IMR-90 (cell line): ENCODE measurements around the gene CERS5. TPM values are rescaled to one million over a fixed set of nuclear protein-coding genes. Genes with fewer than 3 reads are reported as not detected.

ENCODE experiments used
- ATAC-seq: fragments of 200-7000 bp; cut with Tn5 transposase; 2 replicates; pipeline ENCODE4 v1.9.1; 2020; ENCODE audit warnings: low read depth, mild to moderate bottlenecking, moderate library complexity
- BruUV-seq: library from RNA; stranded (reverse); fragments of 400-500 nt; replicated peaks from 2 replicates; lab custom pipeline; 2021; lab: Mats Ljungman, UMichigan
- CTCF ChIA-PET: fragments of 300-600 bp; formaldehyde crosslinking; extraction: SDS; loops from one replicate; lab custom pipeline; 2021; ENCODE audit warnings: antibody characterized with exemption; lab: Yijun Ruan, JAX
- POLR2A ChIA-PET: fragments of 300-600 bp; sonication (Branson Sonifier 250); formaldehyde crosslinking; loops from one replicate; lab custom pipeline; 2022; ENCODE audit warnings: antibody characterized with exemption; ENCODE audit not compliant: unreplicated experiment; lab: Charles Lee
- DNase-seq: peaks from one replicate; pipeline ENCODE4 v3.0.0; 2013
- H2AFZ ChIP-seq: replicated peaks from 2 replicates; pipeline ENCODE3; 2013; ENCODE audit warnings: low read length, mild to moderate bottlenecking; ENCODE audit not compliant: poor library complexity
- H2AK5ac ChIP-seq: 2 replicates; pipeline ENCODE4 v1.6.1; 2013; ENCODE audit warnings: low read depth, low read length, inconsistent platforms
- H2AK9ac ChIP-seq: replicated peaks from 2 replicates; pipeline ENCODE3; 2013; ENCODE audit warnings: mild to moderate bottlenecking, low read depth, low read length, moderate library complexity; ENCODE audit not compliant: poor library complexity
- H2BK120ac ChIP-seq: 2 replicates; pipeline ENCODE4 v1.6.1; 2013; ENCODE audit warnings: low read depth, low read length, inconsistent platforms
- H2BK15ac ChIP-seq: 3 replicates; pipeline ENCODE4 v1.6.1; 2013; ENCODE audit warnings: low read depth, low read length, inconsistent platforms
- H2BK20ac ChIP-seq: 2 replicates; pipeline ENCODE4 v1.6.1; 2013; ENCODE audit warnings: low read depth, mild to moderate bottlenecking, inconsistent platforms, low read length, moderate library complexity
- H2BK5ac ChIP-seq: 2 replicates; pipeline ENCODE4 v1.6.1; 2013; ENCODE audit warnings: mild to moderate bottlenecking, low read depth, low read length, inconsistent platforms; ENCODE audit not compliant: poor library complexity, severe bottlenecking
- H3K14ac ChIP-seq: replicated peaks from 2 replicates; pipeline ENCODE4 v1.6.1; 2013; ENCODE audit warnings: low read depth, low read length, inconsistent platforms
- H3K18ac ChIP-seq: 2 replicates; pipeline ENCODE4 v1.6.1; 2013; ENCODE audit warnings: low read depth, low read length, control low read depth
- H3K23ac ChIP-seq: 2 replicates; pipeline ENCODE4 v1.6.1; 2013; ENCODE audit warnings: low read depth, low read length, inconsistent platforms
- H3K27ac ChIP-seq: 2 replicates; pipeline ENCODE4 v1.5.1; 2013; ENCODE audit warnings: mild to moderate bottlenecking, control low read depth, low read length; ENCODE audit not compliant: insufficient read depth
- H3K27me3 ChIP-seq: 2 replicates; pipeline ENCODE4 v1.6.1; 2013; ENCODE audit warnings: low read length; ENCODE audit not compliant: control insufficient read depth, insufficient read depth
- H3K36me3 ChIP-seq: 2 replicates; pipeline ENCODE4 v1.6.1; 2013; ENCODE audit warnings: low read length, mixed read lengths; ENCODE audit not compliant: control insufficient read depth, insufficient read depth
- H3K4ac ChIP-seq: 2 replicates; pipeline ENCODE4 v1.6.1; 2013; ENCODE audit warnings: low read depth, low read length, inconsistent platforms
- H3K4me1 ChIP-seq: 2 replicates; pipeline ENCODE4 v1.6.1; 2013; ENCODE audit warnings: low read length, mixed read lengths; ENCODE audit not compliant: control insufficient read depth, insufficient read depth
- H3K4me2 ChIP-seq: 2 replicates; pipeline ENCODE4 v1.6.1; 2013; ENCODE audit warnings: low read depth, mild to moderate bottlenecking, control low read depth, low read length, moderate library complexity
- H3K4me3 ChIP-seq: 2 replicates; pipeline ENCODE4 v1.5.1; 2013; ENCODE audit warnings: low read depth, mild to moderate bottlenecking, control low read depth, low read length, moderate library complexity; ENCODE audit not compliant: insufficient read depth
- H3K56ac ChIP-seq: 2 replicates; pipeline ENCODE4 v1.6.1; 2013; ENCODE audit warnings: low read length, inconsistent platforms; ENCODE audit not compliant: insufficient read depth; ENCODE audit errors: extremely low read depth
- H3K79me1 ChIP-seq, 2 experiments: 2 replicates each; pipeline ENCODE4 v1.6.1; 2013; ENCODE audit warnings: low read length in 2 of 2, inconsistent platforms in 1 of 2, low read depth in 1 of 2
- H3K9ac ChIP-seq: 2 replicates; pipeline ENCODE4 v1.6.1; 2013; ENCODE audit warnings: low read depth, low read length, control low read depth
- H3K9me1 ChIP-seq: 2 replicates; pipeline ENCODE4 v1.6.1; 2013; ENCODE audit warnings: low read length, inconsistent platforms; ENCODE audit not compliant: insufficient read depth
- H3K9me3 ChIP-seq: 2 replicates; pipeline ENCODE4 v1.6.1; 2013; ENCODE audit warnings: low read length; ENCODE audit not compliant: control insufficient read depth, insufficient read depth
- H4K20me1 ChIP-seq: 2 replicates; pipeline ENCODE4 v1.6.1; 2013; ENCODE audit warnings: low read length, inconsistent platforms; ENCODE audit not compliant: insufficient read depth
- H4K5ac ChIP-seq: 2 replicates; pipeline ENCODE4 v1.6.1; 2013; ENCODE audit warnings: mild to moderate bottlenecking, low read depth, low read length, control low read depth
- H4K8ac ChIP-seq, 2 experiments: 2 replicates each; pipeline ENCODE4 v1.6.1; 2013; ENCODE audit warnings: low read depth in 2 of 2, low read length in 2 of 2, control low read depth in 1 of 2, inconsistent platforms in 1 of 2
- H4K91ac ChIP-seq: 2 replicates; pipeline ENCODE4 v1.6.1; 2013; ENCODE audit warnings: low read depth, low read length, inconsistent platforms; ENCODE audit not compliant: insufficient read depth
- BHLHE40 ChIP-seq: fragments of 150-350 bp; IDR thresholded peaks from 2 replicates; pipeline ENCODE4 v1.6.1; 2016; ENCODE audit warnings: mild to moderate bottlenecking, low read depth, low read length
- CHD1 ChIP-seq: IDR thresholded peaks from 2 replicates; pipeline ENCODE4 v1.6.1; 2012; ENCODE audit warnings: low read depth, low read length, improper control_type of control experiment
- FOS ChIP-seq: fragments of 150-350 bp; IDR thresholded peaks from 2 replicates; pipeline ENCODE4 v1.6.1; 2016; ENCODE audit warnings: low read depth, low read length
- MAFK ChIP-seq: IDR thresholded peaks from 2 replicates; pipeline ENCODE4 v1.6.1; 2012; ENCODE audit warnings: low read depth, low read length, improper control_type of control experiment
- MAZ ChIP-seq: IDR thresholded peaks from 2 replicates; pipeline ENCODE4 v1.6.1; 2012; ENCODE audit warnings: low read depth, mild to moderate bottlenecking, low read length, improper control_type of control experiment, moderate library complexity, borderline replicate concordance
- MXI1 ChIP-seq: IDR thresholded peaks from 2 replicates; pipeline ENCODE4 v1.6.1; 2012; ENCODE audit warnings: low read depth, mild to moderate bottlenecking, low read length, moderate library complexity, borderline replicate concordance
- NFE2L2 ChIP-seq: fragments of 150-350 bp; IDR thresholded peaks from 2 replicates; pipeline ENCODE4 v1.6.1; 2016; ENCODE audit warnings: low read depth, mild to moderate bottlenecking, low read length
- POLR2A ChIP-seq: IDR thresholded peaks from 2 replicates; pipeline ENCODE4 v1.6.1; 2012; ENCODE audit warnings: mild to moderate bottlenecking, low read depth, low read length
- RAD21 ChIP-seq: IDR thresholded peaks from 2 replicates; pipeline ENCODE4 v1.6.1; 2012; ENCODE audit warnings: low read length, improper control_type of control experiment
- RCOR1 ChIP-seq: IDR thresholded peaks from 2 replicates; pipeline ENCODE4 v1.6.1; 2012; ENCODE audit warnings: mild to moderate bottlenecking, low read length, improper control_type of control experiment; ENCODE audit not compliant: insufficient replicate concordance
- RFX5 ChIP-seq: IDR thresholded peaks from 2 replicates; pipeline ENCODE4 v1.8.0; 2012; ENCODE audit warnings: low read depth, mild to moderate bottlenecking, low read length, moderate library complexity
- SMC3 ChIP-seq: fragments of 150-350 bp; IDR thresholded peaks from 2 replicates; pipeline ENCODE4 v1.6.1; 2016; ENCODE audit warnings: low read depth, mild to moderate bottlenecking, antibody characterized with exemption, low read length, moderate library complexity
- WGBS, 2 experiments: methylation state at CpG; one replicate each; pipeline versions ENCODE4 v1.1.5 to v1.1.7; 2013; ENCODE audit warnings: missing lambda C conversion rate in 2 of 2; ENCODE audit not compliant: insufficient read length in 1 of 2; ENCODE audit errors: extremely low coverage in 2 of 2; 5-methylcytosine and 5-hydroxymethylcytosine counted together
- dilution Hi-C: fragments of 300-500 bp; cut with HindIII; formaldehyde crosslinking; loops from one replicate; pipeline ENCODE4 v1.14.3; 2018; ENCODE audit warnings: low sequenced_read_pairs; ENCODE audit not compliant: unreplicated experiment
- in situ Hi-C: fragments of 300-500 bp; cut with MboI; formaldehyde crosslinking; loops from 3 replicates; pipeline ENCODE4 v1.14.3; 2019; ENCODE audit warnings: low sequenced_read_pairs, inconsistent platforms, mixed read lengths
- intact Hi-C: fragments of 100-400 bp; cut with micrococcal nuclease; formaldehyde crosslinking; loops from 2 replicates; pipeline ENCODE4 v1.10.0; 2022
- polyA plus RNA-seq, 3 experiments: library from polyadenylated mRNA; depleted of rRNA; stranded (reverse); fragments of >200 nt; gene quantifications; 2 replicates each; pipeline ENCODE4 v1.2.3, GENCODE V29; 2012; ENCODE audit warnings: low replicate concordance in 1 of 3
- total RNA-seq: library from RNA; depleted of rRNA; stranded (reverse); fragments of >200 nt; gene quantifications from 2 replicates; pipeline ENCODE4 v1.2.3, GENCODE V29; 2012
- TF ChIP-seq, protein P1 (sequence below): fragments of 150-350 bp; IDR thresholded peaks from 2 replicates; pipeline ENCODE4 v1.6.1; 2017; ENCODE audit warnings: mild to moderate bottlenecking, antibody characterized with exemption, low read length, low read depth
- TF ChIP-seq, protein P2 (sequence below): fragments of 150-350 bp; IDR thresholded peaks from 2 replicates; pipeline ENCODE4 v1.6.1; 2016; ENCODE audit warnings: low read depth, mild to moderate bottlenecking, low read length, moderate library complexity, borderline replicate concordance
- TF ChIP-seq, protein P3 (sequence below): conservative IDR thresholded peaks from 2 replicates; pipeline ENCODE4 v1.5.1; 2012; ENCODE audit warnings: mild to moderate bottlenecking, low read depth, low read length, improper control_type of control experiment

CERS5 gene
- total and polyA plus RNA-seq, 2 of the 4 experiments (the other 2 are of a cell fraction): 40.3 to 60.3 TPM

DNA sequence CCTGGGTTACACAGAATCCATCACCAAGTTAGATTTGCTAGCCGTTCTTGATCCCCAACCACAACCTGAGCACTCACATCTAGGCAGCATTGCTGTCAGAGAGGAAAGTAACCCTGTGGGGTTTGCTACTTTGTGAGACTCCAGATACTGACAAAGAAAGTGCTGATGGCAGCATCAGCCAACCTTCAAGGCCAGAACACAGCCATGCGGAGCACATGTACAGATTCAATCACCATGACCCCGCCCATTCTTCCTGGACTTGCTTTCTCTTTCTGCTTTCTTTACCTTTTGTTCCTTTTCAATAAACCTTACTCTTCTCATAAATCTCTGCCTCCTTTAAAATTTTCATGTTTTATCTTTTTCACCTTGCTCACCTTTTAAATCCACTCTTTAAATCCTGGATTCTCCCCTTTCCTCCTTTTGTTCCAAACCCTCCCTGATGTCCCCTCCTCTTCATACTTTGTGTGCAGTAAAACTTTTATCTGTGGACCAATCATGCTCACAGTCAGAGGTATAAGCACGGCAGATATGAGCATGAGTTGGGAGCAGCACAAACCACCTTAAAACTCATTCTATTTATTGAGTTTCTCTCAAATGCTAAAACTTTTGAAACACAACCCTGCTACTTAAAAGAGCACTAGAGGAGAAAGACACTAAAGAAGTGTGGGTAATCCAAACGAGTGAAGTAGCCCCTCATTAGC lies 21.9 kb upstream of the CERS5 start:
- H3K9ac ChIP-seq: peak overlapping the region; percentile 51
- in situ Hi-C loops: no loop called here
- TF ChIP-seq MXI1 (no peak), FOS (no peak), MAZ (no peak), POLR2A (no peak), RAD21 (no peak), BHLHE40 (no peak), MAFK (no peak), CHD1 (no peak), RCOR1 (no peak), SMC3 (no peak), NFE2L2 (no peak), RFX5 (no peak)
- TF ChIP-seq, protein P1, sequence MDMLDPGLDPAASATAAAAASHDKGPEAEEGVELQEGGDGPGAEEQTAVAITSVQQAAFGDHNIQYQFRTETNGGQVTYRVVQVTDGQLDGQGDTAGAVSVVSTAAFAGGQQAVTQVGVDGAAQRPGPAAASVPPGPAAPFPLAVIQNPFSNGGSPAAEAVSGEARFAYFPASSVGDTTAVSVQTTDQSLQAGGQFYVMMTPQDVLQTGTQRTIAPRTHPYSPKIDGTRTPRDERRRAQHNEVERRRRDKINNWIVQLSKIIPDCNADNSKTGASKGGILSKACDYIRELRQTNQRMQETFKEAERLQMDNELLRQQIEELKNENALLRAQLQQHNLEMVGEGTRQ: no peak
- TF ChIP-seq, protein P2, sequence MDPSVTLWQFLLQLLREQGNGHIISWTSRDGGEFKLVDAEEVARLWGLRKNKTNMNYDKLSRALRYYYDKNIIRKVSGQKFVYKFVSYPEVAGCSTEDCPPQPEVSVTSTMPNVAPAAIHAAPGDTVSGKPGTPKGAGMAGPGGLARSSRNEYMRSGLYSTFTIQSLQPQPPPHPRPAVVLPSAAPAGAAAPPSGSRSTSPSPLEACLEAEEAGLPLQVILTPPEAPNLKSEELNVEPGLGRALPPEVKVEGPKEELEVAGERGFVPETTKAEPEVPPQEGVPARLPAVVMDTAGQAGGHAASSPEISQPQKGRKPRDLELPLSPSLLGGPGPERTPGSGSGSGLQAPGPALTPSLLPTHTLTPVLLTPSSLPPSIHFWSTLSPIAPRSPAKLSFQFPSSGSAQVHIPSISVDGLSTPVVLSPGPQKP: no peak
- TF ChIP-seq, protein P3, sequence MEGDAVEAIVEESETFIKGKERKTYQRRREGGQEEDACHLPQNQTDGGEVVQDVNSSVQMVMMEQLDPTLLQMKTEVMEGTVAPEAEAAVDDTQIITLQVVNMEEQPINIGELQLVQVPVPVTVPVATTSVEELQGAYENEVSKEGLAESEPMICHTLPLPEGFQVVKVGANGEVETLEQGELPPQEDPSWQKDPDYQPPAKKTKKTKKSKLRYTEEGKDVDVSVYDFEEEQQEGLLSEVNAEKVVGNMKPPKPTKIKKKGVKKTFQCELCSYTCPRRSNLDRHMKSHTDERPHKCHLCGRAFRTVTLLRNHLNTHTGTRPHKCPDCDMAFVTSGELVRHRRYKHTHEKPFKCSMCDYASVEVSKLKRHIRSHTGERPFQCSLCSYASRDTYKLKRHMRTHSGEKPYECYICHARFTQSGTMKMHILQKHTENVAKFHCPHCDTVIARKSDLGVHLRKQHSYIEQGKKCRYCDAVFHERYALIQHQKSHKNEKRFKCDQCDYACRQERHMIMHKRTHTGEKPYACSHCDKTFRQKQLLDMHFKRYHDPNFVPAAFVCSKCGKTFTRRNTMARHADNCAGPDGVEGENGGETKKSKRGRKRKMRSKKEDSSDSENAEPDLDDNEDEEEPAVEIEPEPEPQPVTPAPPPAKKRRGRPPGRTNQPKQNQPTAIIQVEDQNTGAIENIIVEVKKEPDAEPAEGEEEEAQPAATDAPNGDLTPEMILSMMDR: no peak

More for the DNA sequence above, 21.9 kb upstream of the CERS5 start:
- H3K4me1 ChIP-seq: peaks cover 33% of the 10 kb centered on the region
- peak overlapping the region; percentile 100 for H3K23ac ChIP-seq
- H3K27me3 ChIP-seq: no peaks in the 10 kb centered on the region
- peak overlapping the region; percentile 88 for H4K5ac ChIP-seq
- H3K18ac ChIP-seq: peak overlapping the region; percentile 91
- peak overlapping the region; percentile 100 for H2BK5ac ChIP-seq
- no peak overlapping the region for H2AFZ ChIP-seq
- peak overlapping the region; percentile 100 for H2BK120ac ChIP-seq
- H3K27ac ChIP-seq: peak overlapping the region; percentile 90
- peak overlapping the region; percentile 95 for H2AK5ac ChIP-seq
- H3K14ac ChIP-seq: peak overlapping the region; percentile 100
- peaks cover 25% of the 10 kb centered on the region for H3K9me1 ChIP-seq
- BruUV-seq: no TSS peak
- peak overlapping the region; percentile 5; the same call in 1 of the 2 replicates for H3K4me2 ChIP-seq
- CTCF ChIA-PET: interaction anchor here (0.6 to 0.9 kb wide), 2 partner anchors 77 to 86 kb away, joined by 3 read pairs; partner anchors contain the start of gene COX14
- POLR2A ChIA-PET: no interaction called here
- H2AK9ac ChIP-seq: peak overlapping the region; percentile 38
- peak overlapping the region; percentile 96 for H3K56ac ChIP-seq
- WGBS, 2 experiments: 100% methylated on average over 1 of the region's 5 CpGs; no CpG with 5 or more reads in 1 of the 2 experiments
- peak overlapping the region; percentile 97 to 98 for H4K8ac ChIP-seq
- peak overlapping the region; percentile 99 for H2BK20ac ChIP-seq
- intact Hi-C loops: no loop called here
- dilution Hi-C loops: no loop called here
- peak overlapping the region; percentile 99; the same call in 2 of the 3 replicates for H2BK15ac ChIP-seq
- H3K9me3 ChIP-seq: no peaks in the 10 kb centered on the region
- peak overlapping the region; percentile 100 for H4K91ac ChIP-seq
- H3K4me3 ChIP-seq: no peak overlapping the region
- DNase-seq (no peak), ATAC-seq (no peak)
- peaks cover 37% of the 10 kb centered on the region for H3K36me3 ChIP-seq
- peaks cover 36 to 57% of the 10 kb centered on the region in 2 experiments for H3K79me1 ChIP-seq
- peak overlapping the region; percentile 100 for H3K4ac ChIP-seq
- H4K20me1 ChIP-seq: 0 out of 2 replicates have a peak, but pooled peaks cover 4% of the 10 kb centered on the region
